ENCODE measurements around the gene PRR16.

DNA sequence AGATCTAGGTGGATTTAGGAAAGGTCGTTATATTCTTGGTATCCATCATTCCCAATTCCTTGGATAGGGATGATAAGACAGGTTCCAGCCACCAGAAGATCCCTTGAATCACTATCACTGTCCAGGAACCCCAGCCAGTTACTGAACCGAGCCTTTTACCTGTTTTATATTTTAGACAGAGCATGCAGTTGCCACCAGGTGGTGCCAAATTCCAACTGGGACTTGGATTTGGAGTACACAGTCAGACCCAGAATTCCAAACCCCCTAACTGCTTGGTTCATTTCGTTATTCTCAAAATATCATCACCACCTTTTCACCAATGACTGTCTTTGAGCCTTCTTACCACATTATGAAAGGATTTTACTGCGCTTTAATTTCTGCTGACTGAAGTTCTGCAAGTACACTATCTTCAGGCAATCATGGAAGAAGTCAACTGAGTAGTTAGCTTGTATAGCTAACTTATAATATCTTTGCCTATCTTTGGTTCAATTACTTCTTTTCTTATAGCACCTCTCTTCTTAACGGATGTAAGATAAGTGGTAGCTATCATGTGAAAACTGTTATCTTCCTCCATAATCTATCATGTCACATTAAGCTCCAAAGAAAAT lies 191.8 kb downstream of the PRR16 start:
- TF ChIP-seq POLR2A (IDR thresholded peaks at IDR 0.05) = no peak
- TF ChIP-seq, protein P1, sequence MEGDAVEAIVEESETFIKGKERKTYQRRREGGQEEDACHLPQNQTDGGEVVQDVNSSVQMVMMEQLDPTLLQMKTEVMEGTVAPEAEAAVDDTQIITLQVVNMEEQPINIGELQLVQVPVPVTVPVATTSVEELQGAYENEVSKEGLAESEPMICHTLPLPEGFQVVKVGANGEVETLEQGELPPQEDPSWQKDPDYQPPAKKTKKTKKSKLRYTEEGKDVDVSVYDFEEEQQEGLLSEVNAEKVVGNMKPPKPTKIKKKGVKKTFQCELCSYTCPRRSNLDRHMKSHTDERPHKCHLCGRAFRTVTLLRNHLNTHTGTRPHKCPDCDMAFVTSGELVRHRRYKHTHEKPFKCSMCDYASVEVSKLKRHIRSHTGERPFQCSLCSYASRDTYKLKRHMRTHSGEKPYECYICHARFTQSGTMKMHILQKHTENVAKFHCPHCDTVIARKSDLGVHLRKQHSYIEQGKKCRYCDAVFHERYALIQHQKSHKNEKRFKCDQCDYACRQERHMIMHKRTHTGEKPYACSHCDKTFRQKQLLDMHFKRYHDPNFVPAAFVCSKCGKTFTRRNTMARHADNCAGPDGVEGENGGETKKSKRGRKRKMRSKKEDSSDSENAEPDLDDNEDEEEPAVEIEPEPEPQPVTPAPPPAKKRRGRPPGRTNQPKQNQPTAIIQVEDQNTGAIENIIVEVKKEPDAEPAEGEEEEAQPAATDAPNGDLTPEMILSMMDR (IDR thresholded peaks at IDR 0.05) = peak in 5 of 6 experiments; percentile 20 to 55 (median 39)

All from esophagus squamous epithelium (tissue), 4 donors.